ENCODE data around the gene NDUFS4. TPM values are rescaled to one million over a fixed set of nuclear protein-coding genes. Genes with fewer than 3 reads are reported as not detected.

NDUFS4 gene
- total RNA-seq, 1 donor from 2014 or later, result 129 TPM

- H3K4me3 ChIP-seq (ENCODE audit: low read depth, low read length), result no peak overlapping the region
- no peak for TF ChIP-seq CTCF (conservative IDR thresholded peaks at IDR 0.05; ENCODE audit: low read depth, low read length)
- no peak for DNase-seq (ENCODE audit: low read depth)
Measured at GRCh38 chr5:53712327-53712726, 151.9 kb downstream of the NDUFS4 start.

GRCh38 chr5:53713978-53714666, 153.7 kb downstream of the NDUFS4 start:
- TF ChIP-seq CTCF (conservative IDR thresholded peaks at IDR 0.05; ENCODE audit: low read depth, low read length), result no peak
- H3K4me3 ChIP-seq (ENCODE audit: low read depth, low read length), result no peak overlapping the region
- no peak for DNase-seq (ENCODE audit: low read depth)

GRCh38 chr5:53714667-53715010, 154.2 kb downstream of the NDUFS4 start:
- no peak overlapping the region for H3K4me3 ChIP-seq (ENCODE audit: low read depth, low read length)
- no peak for TF ChIP-seq CTCF (conservative IDR thresholded peaks at IDR 0.05; ENCODE audit: low read depth, low read length)
- DNase-seq (ENCODE audit: low read depth), result no peak

- DNase-seq (ENCODE audit: low read depth), result no peak
- H3K4me3 ChIP-seq (ENCODE audit: low read depth, low read length), result no peak overlapping the region
- TF ChIP-seq CTCF (conservative IDR thresholded peaks at IDR 0.05; ENCODE audit: low read depth, low read length), result no peak
Measured at GRCh38 chr5:53726121-53726520, 165.7 kb downstream of the NDUFS4 start.

- H3K4me3 ChIP-seq (ENCODE audit: low read depth, low read length), result no peak overlapping the region
- no peak for DNase-seq (ENCODE audit: low read depth)
- no peak for TF ChIP-seq CTCF (conservative IDR thresholded peaks at IDR 0.05; ENCODE audit: low read depth, low read length)
Measured at GRCh38 chr5:53730943-53731342, 170.5 kb downstream of the NDUFS4 start.

Other genes with a start within 250 kb of the NDUFS4 start
- 0.14 and 0.40 TPM in 2 replicates for gene FST, start 80.0 kb upstream of the NDUFS4 start, total RNA-seq

Data from epithelial cell of proximal tubule (primary cell).